NCI-H2171 (cell line): ENCODE results near the gene FLNB.

Experiments used
- DNase-seq: peaks from one replicate; lab custom pipeline; 2025; lab: John Stamatoyannopoulos, UW

Gene FLNB

DNA sequence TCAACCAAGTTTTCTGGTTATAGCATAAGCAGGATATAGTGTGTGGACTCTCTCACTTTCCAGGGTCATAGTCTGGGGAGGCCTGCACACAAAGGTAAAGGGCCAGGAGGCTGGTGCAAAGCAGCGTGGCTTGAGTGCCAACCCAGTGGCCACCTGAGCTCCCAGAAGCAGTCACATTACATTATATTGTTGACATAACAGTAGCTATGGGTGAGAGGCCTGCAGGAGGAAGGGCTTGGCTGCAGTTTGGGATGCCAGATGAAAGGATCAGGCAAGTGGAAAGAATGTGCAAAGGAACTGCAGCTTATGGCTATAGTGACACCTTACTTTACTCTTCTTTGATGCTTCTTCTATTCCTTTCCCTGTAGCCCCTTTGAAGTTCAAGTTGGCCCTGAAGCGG, 96.5 kb downstream of the FLNB start:
- DNase-seq: no peak

DNA sequence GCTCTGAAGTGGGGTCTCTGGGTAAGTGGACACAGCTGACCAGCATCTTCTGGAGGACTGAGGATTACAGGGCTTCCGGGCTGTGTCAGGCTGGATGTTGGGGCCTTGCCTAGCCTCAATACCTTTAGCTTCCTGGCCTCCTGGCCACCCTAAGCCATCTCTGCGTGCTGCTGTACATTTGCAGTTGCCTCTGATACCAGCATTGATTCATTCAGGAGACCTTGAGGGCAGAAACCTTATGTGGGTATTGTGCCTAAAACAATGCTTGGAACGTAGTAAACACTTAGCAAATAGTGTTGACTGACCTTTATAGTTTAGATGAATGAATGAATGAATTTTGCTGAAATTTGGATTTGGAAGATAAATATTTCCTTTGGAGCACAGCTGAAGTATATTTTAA, 97.0 kb downstream of the FLNB start:
- DNase-seq: no peak

DNA sequence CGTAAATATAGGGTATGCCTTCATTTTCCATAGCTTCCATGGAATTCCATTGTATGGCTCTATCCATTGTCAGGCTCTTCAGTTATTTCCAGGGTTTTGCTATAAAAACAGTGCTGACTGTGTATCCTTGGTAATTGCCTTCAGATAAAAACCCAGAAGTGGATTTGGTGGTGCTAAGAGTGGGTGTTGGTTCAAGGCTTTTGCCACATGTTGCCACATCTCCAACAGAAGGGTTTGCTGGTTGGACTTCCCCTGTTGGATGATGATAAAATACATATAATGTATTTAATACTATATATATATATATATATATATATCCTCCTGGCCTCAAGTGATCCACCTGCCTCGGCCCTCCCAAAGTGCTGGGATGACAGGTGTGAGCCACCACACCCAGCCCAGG, 97.8 kb downstream of the FLNB start:
- DNase-seq: no peak

DNA sequence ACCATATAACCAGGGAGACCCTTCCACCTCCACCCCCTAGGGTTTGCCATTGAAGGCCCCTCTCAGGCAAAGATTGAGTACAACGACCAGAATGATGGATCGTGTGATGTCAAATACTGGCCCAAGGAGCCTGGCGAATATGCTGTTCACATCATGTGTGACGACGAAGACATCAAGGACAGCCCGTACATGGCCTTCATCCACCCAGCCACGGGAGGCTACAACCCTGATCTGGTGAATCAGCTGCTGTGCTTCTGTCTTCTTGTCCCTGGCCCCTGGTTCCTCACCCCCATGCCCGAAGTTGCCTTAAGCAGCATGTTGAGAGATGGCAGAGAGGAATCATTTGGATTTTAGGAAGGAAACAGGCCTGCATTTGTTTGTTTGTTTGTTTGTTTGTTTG, 98.4 kb downstream of the FLNB start:
- no peak for DNase-seq

DNA sequence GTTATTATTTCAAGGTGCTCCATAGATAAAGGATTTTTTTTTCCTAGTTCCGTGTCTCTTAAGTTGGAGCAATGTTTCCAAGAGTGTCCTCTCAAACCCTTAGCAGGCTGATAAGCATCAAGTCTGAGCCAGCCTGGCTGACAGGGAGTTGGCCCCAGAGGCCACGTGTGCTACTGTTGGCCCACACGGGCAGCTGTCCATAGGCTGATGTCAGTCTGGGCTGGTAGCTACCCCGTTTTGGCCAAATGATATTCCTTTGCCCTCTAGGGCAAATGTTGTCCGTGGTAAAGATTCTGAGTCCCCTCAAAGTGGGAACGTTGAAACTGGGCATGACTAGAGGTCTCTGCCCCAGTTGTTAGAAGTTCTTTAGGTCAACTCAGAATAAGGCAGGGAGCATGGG, 99.4 kb downstream of the FLNB start:
- no peak for DNase-seq

DNA sequence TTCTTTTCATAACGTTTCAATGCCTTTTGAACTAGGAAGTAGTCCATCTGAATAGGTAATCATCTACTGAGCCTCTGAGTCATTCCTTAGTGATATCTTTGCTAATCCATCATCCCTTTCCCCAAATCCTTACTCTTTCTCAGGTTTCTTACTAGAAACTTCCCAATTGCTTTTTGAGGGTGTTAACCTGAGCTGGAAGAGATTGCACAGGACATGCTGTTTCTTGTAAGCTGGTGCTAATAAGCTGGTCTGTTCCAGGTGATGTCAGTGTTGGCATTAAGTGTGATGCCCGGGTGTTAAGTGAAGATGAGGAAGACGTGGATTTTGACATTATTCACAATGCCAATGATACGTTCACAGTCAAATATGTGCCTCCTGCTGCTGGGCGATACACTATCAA, 101.5 kb downstream of the FLNB start:
- DNase-seq: no peak

DNA sequence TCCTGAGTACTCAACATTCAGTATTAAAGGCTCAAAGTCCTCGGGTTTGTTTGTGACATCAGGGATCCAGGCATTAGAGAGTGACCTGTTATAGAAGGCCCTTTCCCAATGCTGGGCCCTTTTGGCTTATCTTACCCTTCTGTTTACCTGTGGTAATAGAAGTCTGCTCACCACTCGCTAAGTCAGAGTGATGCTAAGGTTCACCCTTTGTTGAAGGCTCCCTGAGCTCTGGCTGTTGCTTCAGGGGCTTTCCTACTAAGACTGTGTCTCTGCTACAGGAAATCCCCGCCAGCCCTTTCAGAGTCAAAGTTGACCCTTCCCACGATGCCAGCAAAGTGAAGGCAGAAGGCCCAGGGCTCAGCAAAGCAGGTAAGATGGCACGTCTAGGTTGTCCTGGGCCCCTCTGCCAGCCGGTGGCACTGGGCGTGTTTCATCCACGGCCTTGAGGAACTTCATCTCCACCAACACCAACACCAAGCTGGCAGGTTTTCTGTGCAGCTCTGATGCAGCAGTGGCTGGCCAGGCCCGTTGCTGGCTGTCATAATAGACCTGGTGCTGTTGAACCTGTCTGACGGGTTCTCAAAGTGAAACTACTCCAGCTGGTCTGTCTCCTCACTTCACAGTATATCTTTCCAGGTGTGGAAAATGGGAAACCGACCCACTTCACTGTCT, 103.4 kb downstream of the FLNB start:
- no peak for DNase-seq

DNA sequence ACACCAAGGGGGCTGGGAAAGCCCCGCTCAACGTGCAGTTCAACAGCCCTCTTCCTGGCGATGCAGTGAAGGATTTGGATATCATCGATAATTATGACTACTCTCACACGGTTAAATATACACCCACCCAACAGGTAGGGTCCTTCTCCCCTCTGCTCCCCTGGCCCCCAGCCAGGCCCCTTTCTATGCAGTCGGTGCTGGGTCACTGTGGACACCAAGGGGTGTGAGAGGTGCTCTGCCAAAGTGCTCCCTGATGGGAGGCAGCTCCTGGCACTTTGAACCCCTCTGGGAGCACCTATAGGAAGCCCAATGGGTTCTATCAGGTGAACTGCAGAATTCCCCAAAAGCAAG, 103.9 kb downstream of the FLNB start:
- DNase-seq: no peak

DNA sequence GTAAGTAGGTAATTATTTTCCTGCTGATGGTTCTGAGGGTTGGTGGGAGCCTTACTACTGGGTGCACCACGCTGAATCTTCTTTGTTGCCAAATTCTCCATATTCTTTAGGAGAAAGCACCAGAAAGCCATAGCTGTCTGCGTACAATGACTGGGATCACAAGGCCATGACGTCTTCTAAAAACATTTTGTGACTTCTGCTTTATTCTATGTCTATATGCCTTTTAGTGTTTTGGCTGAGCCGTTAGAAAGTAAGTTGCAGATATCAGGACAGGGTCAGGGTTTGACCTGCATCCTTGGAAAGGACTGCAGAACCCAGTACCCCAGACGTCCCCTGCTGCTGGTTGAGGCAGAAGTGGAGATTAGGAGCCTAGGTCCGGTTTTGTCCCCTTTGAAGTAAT, 107.0 kb downstream of the FLNB start:
- no peak for DNase-seq

DNA sequence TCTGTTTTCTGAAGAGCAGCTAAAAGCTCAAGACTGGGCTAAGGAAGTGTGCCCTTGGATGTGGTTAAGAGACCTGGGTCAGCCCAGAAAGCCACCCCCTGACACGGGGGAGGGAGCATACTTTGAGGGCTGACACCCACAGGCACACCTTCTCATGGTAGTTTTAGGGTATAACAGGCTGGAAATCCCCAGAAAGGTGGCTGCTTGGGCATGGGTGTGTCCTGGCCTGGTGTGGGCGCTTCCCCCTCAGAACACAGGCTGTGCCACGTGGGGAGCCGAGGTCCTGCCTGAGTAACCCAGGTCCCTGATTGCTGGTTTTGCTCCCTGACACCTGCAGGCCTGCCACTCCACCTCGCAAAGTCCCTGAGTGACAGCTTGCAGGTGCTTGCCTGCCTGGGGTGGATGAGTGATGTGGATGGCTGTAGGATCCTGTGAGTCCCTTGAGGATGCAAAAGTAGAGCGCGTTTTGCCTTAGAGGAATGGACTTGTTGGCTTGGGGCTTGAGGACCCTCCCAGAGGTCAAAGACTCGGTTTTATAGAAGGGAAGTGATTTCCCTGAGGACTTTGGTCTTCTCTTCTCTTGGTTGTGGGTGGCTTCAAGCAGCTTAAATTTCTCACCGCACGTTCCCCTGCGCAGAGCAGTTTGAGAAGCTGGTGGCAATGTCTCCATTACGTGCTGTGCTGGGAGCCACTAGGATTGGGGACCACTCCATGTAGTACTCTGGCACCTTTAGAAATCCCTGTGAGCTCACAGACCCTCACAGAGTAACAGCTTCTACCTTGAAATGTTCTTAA, 108.1 kb downstream of the FLNB start:
- DNase-seq: no peak

DNA sequence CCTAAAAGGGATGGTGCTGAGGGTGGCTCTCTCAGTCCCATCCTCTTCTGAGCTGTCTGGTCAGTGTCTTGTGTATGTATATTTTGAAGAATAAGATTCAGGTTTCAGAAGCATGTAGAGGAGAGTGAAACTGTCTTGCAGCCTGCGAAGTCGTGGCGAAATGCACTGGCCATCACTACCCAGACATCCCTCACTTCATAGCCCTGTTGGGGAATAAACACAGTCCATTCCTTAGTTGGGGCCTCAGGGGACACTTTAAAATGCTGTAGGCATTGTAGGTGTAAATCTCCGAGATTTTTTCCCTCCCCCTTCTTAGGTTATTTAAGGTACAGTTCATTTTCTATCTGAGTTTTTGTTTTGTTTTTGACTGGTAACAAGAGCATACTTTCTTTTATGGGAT, 108.8 kb downstream of the FLNB start:
- no peak for DNase-seq

DNA sequence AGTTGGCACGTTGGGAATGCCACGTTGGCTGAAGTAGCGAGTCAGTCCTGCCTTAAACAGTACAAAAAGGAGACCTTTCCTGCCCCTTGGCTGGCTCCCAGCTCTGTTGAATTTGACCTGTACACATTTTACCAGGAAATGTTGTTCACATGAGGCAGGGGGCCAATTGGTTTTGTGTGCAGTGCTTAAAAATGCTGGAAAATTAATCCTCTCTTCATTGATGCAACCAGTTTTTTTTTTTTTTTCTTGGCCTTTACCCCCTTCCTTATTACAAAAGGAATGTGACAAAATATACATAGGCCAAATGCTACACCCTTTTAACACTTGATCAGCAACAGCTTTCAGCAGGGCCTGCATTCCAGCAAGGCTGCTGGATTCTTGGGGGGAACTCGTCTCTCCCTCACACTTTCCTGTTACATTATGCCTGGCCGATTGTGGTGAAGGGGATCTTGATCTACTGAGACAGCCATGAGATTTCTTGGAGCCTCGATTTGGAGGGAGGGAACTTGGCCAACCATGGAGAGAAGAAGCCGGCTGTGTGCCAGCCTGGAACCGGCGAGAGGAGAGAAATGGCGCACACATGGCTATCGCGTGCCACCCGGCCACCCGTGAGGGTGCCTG, 109.4 kb downstream of the FLNB start:
- no peak for DNase-seq

DNA sequence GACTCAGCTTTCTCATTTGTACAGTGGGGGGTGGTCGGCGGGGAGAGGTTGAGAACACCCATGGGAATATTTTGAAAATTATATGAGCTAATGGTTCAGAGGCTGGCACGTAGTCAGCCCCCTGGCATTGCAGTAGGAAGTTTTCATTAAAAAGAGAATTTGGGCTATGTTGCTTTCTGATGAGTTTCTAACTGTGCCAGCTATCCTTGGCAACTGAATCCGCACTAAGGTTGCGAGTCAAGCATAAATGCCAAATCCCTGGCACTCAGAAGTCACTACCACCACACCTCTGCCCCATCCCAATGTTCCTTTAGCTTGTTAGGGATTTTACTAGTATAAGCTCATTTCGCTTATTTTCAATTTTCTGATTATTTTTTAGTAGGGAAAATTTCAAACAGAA, 111.0 kb downstream of the FLNB start:
- DNase-seq: no peak

DNA sequence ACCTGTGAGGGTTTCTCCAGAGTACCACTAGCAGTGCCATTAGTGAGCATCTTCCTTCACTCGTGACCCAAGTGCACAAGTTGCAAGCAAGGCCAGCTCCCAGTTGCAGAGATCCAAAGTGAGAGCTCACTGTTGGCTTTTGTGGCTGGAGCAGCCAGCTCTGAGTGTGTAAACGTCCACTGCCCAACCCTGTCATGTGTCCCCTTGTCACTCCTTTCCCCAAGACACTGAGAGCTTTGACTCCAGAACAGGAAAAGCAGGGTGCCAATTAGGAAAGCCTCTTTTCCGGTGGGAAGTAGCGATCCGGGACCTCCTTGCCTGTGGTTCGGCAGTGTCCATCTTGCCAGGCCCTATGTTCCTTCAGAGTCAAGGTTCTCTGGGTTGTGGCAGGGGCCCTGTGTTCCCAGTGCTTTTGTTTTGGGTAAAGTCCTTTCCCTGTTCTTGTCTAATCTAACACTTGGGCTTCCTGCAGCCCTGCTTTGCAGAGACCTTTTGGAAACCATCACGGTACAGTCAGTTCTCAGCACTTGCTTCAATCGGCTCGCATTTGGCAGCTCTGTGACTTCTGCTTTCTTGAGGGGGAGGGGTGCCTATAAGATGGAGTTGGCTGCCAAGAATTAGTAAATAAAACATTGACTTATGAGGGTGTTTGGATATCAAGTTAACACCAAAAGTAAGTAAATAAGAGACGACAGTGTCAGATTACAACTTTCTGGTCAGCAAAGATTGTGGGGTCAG, 112.0 kb downstream of the FLNB start:
- no peak for DNase-seq

DNA sequence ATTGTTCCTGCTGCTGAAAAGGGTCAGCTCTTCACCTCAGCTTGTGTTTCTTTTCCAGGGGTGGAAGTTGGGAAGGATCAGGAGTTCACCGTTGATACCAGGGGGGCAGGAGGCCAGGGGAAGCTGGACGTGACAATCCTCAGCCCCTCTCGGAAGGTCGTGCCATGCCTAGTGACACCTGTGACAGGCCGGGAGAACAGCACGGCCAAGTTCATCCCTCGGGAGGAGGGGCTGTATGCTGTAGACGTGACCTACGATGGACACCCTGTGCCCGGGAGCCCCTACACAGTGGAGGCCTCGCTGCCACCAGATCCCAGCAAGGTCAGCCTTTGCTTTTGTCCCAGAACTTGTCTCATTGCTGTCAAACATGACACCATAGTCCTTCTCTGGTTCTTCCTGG, 113.0 kb downstream of the FLNB start:
- DNase-seq: no peak

DNA sequence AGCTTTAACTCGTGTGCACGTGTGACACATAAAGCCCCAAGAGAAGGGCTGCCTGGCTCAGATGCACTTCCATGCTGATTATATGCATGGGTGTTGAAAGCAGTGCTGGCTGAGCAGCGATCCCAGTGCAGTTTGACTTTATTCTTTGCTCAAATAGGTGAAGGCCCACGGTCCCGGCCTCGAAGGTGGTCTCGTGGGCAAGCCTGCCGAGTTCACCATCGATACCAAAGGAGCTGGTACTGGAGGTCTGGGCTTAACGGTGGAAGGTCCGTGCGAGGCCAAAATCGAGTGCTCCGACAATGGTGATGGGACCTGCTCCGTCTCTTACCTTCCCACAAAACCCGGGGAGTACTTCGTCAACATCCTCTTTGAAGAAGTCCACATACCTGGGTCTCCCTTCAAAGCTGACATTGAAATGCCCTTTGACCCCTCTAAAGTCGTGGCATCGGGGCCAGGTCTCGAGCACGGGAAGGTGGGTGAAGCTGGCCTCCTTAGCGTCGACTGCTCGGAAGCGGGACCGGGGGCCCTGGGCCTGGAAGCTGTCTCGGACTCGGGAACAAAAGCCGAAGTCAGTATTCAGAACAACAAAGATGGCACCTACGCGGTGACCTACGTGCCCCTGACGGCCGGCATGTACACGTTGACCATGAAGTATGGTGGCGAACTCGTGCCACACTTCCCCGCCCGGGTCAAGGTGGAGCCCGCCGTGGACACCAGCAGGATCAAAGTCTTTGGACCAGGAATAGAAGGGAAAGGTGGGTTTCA, 114.9 kb downstream of the FLNB start:
- DNase-seq: no peak

DNA sequence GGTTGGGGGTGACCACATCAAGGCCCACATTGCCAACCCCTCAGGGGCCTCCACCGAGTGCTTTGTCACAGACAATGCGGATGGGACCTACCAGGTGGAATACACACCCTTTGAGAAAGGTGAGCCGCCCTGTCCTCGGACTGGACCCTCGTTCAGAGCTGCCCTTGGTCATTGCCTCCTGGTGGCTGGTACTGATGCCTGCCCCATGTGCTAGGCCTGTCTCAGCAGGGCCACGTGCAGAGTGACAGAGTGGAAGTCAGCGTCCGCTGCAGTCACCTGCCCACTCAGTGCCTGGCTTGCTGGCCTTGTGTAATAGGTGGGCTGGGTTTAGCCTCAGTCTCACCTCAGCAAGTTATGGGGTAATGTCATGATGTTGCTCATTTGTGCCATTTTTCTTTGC, 116.2 kb downstream of the FLNB start:
- DNase-seq: no peak

DNA sequence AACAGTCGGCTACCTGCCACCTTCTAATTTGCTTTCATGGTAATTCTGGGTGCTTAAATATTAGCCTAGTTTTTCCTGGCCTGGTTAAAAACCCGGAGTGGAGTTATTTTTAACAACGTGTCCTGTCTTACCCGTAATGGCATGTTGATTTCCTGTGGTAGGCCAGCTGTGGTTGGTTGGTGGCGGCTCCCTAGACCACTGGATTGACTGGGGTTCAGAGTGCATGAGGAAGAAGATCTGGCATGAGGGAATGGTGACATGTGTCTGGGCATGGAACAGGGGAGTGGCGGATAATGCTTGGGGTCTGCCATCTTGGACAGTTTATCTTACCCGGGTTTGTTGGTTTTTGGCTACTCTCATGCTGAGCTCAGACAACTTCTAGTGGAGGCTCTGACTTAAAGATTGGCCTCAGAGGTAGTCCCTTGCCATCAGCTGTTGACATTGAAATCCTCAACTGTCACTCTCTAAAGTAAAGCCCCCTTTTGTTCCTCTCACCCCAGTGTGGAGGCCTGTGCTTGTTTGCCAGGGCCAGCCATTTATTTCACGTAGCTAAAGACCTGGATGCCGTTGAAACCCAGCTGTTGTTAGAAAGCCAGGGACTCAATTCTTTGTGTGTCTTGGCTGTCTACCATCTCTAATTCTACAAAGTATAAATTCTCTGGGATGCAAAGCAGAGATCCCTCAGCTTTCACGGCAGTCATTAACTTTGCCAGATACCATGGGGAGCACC, 121.0 kb downstream of the FLNB start:
- no peak for DNase-seq

DNA sequence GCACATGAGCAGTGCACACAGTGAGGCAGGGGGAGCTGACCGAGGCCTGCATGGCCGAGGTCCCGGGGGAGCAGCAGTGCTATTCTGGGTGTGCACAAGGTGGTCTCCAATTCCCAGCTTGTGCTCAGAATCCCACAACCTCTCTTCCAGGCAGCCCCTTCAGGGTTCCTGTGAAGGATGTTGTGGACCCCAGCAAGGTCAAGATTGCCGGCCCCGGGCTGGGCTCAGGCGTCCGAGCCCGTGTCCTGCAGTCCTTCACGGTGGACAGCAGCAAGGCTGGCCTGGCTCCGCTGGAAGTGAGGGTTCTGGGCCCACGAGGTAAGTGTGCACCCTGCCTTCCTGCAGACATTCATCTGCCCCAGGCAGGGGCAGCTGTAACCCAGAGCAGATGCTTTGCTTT, 122.4 kb downstream of the FLNB start:
- DNase-seq: no peak

DNA sequence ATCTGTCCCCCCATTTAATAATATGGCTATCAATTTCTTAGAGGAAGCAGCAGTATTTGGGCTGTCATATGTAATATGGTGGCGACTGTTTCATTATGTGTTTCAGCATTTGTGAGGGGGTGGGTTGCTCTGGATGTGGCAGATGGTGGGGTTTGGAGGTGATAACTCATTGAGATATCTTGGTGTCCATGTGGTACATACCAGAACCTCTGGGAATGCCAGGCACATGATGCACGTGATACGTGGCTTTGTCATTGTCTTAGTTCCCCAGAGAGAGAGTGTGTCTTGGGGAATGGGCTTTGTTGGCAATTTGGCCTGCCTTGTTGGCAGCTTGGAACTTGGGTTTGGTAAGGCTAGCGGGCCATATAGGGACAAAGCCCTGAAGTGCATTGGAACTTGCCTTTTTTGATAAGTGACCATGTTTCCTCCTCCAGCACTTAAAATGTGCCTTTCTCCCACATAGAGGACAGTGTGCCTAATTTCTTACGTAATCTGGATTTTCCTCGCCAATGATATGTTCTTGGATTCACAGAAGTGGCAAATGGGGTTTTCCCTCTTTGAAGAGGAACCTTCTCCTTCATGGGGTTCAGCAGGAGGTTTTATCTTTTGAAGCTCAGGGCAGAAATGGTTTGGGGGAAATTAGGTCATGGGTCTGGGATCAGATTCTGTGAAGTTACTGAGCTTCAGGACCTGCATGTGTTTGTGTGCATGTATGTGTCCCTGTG, 123.0 kb downstream of the FLNB start:
- DNase-seq: no peak

DNA sequence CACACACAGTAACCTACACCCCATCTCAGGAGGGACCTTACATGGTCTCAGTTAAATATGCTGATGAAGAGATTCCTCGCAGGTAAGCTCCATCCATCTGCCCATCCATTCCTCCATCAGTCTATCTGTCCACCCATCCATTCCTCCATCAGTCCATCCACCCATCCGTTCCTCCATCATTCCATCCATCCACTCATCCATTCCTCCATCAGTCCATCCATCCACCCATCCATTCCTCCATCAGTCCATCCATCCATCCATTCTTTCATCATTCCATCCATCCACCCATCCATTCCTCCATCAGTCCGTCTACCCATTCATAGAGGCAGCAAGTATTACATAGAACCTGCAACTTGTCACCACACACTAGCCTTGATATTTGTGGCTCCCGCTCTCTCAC, 124.6 kb downstream of the FLNB start:
- no peak for DNase-seq
